ENCODE data around the gene MICAL1.

MICAL1 gene

GRCh38 chr6:109396046-109396718, 59.4 kb downstream of the MICAL1 start:
- Histone ChIP-seq H3K9me3 (ENCODE audit: control insufficient read depth, low read length) (no peaks in the 10 kb centered on the region), H3K36me3 (ENCODE audit: control insufficient read depth, insufficient read depth, low read length) (no peaks in the 10 kb centered on the region), H3K27me3 (ENCODE audit: control insufficient read depth, insufficient read depth, low read length) (no peaks in the 10 kb centered on the region), H3K9ac (ENCODE audit: low read length) (no peak overlapping the region), H3K4me1 (ENCODE audit: control insufficient read depth, insufficient read depth, low read length) (peaks cover 10% of the 10 kb centered on the region), H3K4me3 (ENCODE audit: low read length) (no peak overlapping the region)

All from mucosa of stomach (tissue), 1 donor.